ENCODE results near the gene MDFI. TPM values are rescaled to one million over a fixed set of nuclear protein-coding genes. Genes with fewer than 3 reads are reported as not detected.

Gene MDFI
- total RNA-seq, 1 donor from 2014 or later: 75.9 TPM

GRCh38 chr6:41671376-41671775 is 33.1 kb downstream of the MDFI start:
- TF ChIP-seq CTCF (IDR thresholded peaks at IDR 0.05): no peak
- no peaks in the 10 kb centered on the region for H3K9me3 Mint-ChIP-seq (ENCODE audit: unreplicated experiment)
- no peak for DNase-seq (ENCODE audit: extremely low spot score, unreplicated experiment)
- no peak overlapping the region for H3K27ac Mint-ChIP-seq (ENCODE audit: unreplicated experiment)
- peaks cover 42% of the 10 kb centered on the region for H3K27me3 Mint-ChIP-seq (ENCODE audit: unreplicated experiment)
- peaks cover 3% of the 10 kb centered on the region for H3K4me1 Mint-ChIP-seq (ENCODE audit: unreplicated experiment)
- no peak overlapping the region for H3K4me3 Mint-ChIP-seq (ENCODE audit: unreplicated experiment)
- no peaks in the 10 kb centered on the region for H3K36me3 Mint-ChIP-seq (ENCODE audit: unreplicated experiment)

- TF ChIP-seq CTCF (IDR thresholded peaks at IDR 0.05): no peak
- no peak overlapping the region for H3K27ac Mint-ChIP-seq (ENCODE audit: unreplicated experiment)
- no peak for DNase-seq (ENCODE audit: extremely low spot score, unreplicated experiment)
- H3K27me3 Mint-ChIP-seq (ENCODE audit: unreplicated experiment): peaks cover 42% of the 10 kb centered on the region
- H3K36me3 Mint-ChIP-seq (ENCODE audit: unreplicated experiment): no peaks in the 10 kb centered on the region
- H3K4me3 Mint-ChIP-seq (ENCODE audit: unreplicated experiment): no peak overlapping the region
- H3K4me1 Mint-ChIP-seq (ENCODE audit: unreplicated experiment): peaks cover 3% of the 10 kb centered on the region
- H3K9me3 Mint-ChIP-seq (ENCODE audit: unreplicated experiment): no peaks in the 10 kb centered on the region
Measured at GRCh38 chr6:41672016-41672415, 33.7 kb downstream of the MDFI start.

GRCh38 chr6:41672816-41673703 is 34.8 kb downstream of the MDFI start:
- Mint-ChIP-seq H3K27ac (ENCODE audit: unreplicated experiment) (no peak overlapping the region), H3K4me3 (ENCODE audit: unreplicated experiment) (no peak overlapping the region), H3K9me3 (ENCODE audit: unreplicated experiment) (no peaks in the 10 kb centered on the region), H3K36me3 (ENCODE audit: unreplicated experiment) (no peaks in the 10 kb centered on the region), H3K27me3 (ENCODE audit: unreplicated experiment) (peaks cover 35% of the 10 kb centered on the region), H3K4me1 (ENCODE audit: unreplicated experiment) (peaks cover 3% of the 10 kb centered on the region)
- TF ChIP-seq CTCF (IDR thresholded peaks at IDR 0.05): no peak
- DNase-seq (ENCODE audit: extremely low spot score, unreplicated experiment): no peak

- no peak for TF ChIP-seq CTCF (IDR thresholded peaks at IDR 0.05)
- H3K9me3 Mint-ChIP-seq (ENCODE audit: unreplicated experiment): no peaks in the 10 kb centered on the region
- no peak for DNase-seq (ENCODE audit: extremely low spot score, unreplicated experiment)
- H3K4me1 Mint-ChIP-seq (ENCODE audit: unreplicated experiment): peaks cover 3% of the 10 kb centered on the region
- H3K27me3 Mint-ChIP-seq (ENCODE audit: unreplicated experiment): peaks cover 32% of the 10 kb centered on the region
- H3K4me3 Mint-ChIP-seq (ENCODE audit: unreplicated experiment): no peak overlapping the region
- H3K36me3 Mint-ChIP-seq (ENCODE audit: unreplicated experiment): no peaks in the 10 kb centered on the region
- no peak overlapping the region for H3K27ac Mint-ChIP-seq (ENCODE audit: unreplicated experiment)
Measured at GRCh38 chr6:41673704-41674000, 35.4 kb downstream of the MDFI start.

GRCh38 chr6:41674231-41675000 is 36.1 kb downstream of the MDFI start:
- no peak for DNase-seq (ENCODE audit: extremely low spot score, unreplicated experiment)
- Mint-ChIP-seq H3K27ac (ENCODE audit: unreplicated experiment) (no peak overlapping the region), H3K4me3 (ENCODE audit: unreplicated experiment) (no peak overlapping the region), H3K36me3 (ENCODE audit: unreplicated experiment) (no peaks in the 10 kb centered on the region), H3K27me3 (ENCODE audit: unreplicated experiment) (peaks cover 25% of the 10 kb centered on the region), H3K9me3 (ENCODE audit: unreplicated experiment) (no peaks in the 10 kb centered on the region), H3K4me1 (ENCODE audit: unreplicated experiment) (peaks cover 3% of the 10 kb centered on the region)
- no peak for TF ChIP-seq CTCF (IDR thresholded peaks at IDR 0.05)

All from osteocyte (in vitro differentiated cells).